ENCODE data around the gene ZNF556. TPM values are rescaled to one million over a fixed set of nuclear protein-coding genes. Genes with fewer than 3 reads are reported as not detected.

The ZNF556 gene
- total and polyA plus RNA-seq, 2 experiments from 2014 or later: not detected

GRCh38 chr19:2846180-2846894, 20.8 kb upstream of the ZNF556 start:
- Histone ChIP-seq H3K27me3 (ENCODE audit: insufficient read depth) (peaks cover 8% of the 10 kb centered on the region; the same call in 1 of the 2 replicates), H3K79me2 (replicated peaks; ENCODE audit: insufficient read depth) (peaks cover 24% of the 10 kb centered on the region), H3K9me2 (ENCODE audit: insufficient read depth) (no peaks in the 10 kb centered on the region), H3F3A (replicated peaks; ENCODE audit: low read depth) (no peaks in the 10 kb centered on the region), H3K27ac (ENCODE audit: low read depth) (no peak overlapping the region), H4K20me1 (replicated peaks; ENCODE audit: insufficient read depth) (peaks cover 4% of the 10 kb centered on the region), H3K4me2 (no peak overlapping the region), H2AFZ (no peak overlapping the region), H3K36me3 (ENCODE audit: insufficient read depth) (peaks cover 14% of the 10 kb centered on the region), H3K4me3 (no peak overlapping the region), H3K4me1 (ENCODE audit: insufficient read depth) (peaks cover 6% of the 10 kb centered on the region; the same call in 1 of the 2 replicates)
- H3K36me3 Mint-ChIP-seq (ENCODE audit: low read depth): peaks cover 68% of the 10 kb centered on the region
- TF ChIP-seq EZH2phosphoT487 (IDR thresholded peaks at IDR 0.05; ENCODE audit: unreplicated experiment) (no peak), ZNF331 (CRISPR knock-in tag; IDR thresholded peaks at IDR 0.05; ENCODE audit: low read depth) (no peak)
- H3K27ac Mint-ChIP-seq: no peak overlapping the region
- H3K4me1 Mint-ChIP-seq: peaks cover 5% of the 10 kb centered on the region
- peaks cover 9% of the 10 kb centered on the region for H3K27me3 Mint-ChIP-seq (ENCODE audit: insufficient read depth, low read depth, poor library complexity)
- H3K9me3 Mint-ChIP-seq: peaks cover 67% of the 10 kb centered on the region
- DNase-seq (ENCODE audit: low spot score) (no peak), ATAC-seq (no peak)
- no peak overlapping the region for H3K4me3 Mint-ChIP-seq

- H3K36me3 ChIP-seq (ENCODE audit: insufficient read depth): peaks cover 26% of the 10 kb centered on the region
- peaks cover 79% of the 10 kb centered on the region for H3K9me3 Mint-ChIP-seq
- DNase-seq (ENCODE audit: low spot score) (no peak), ATAC-seq (no peak)
- no peak overlapping the region for H3K4me2 ChIP-seq
- H3K4me1 Mint-ChIP-seq: peaks cover under 1% of the 10 kb centered on the region; the same call in 2 of the 3 replicates
- H4K20me1 ChIP-seq (replicated peaks; ENCODE audit: insufficient read depth): no peaks in the 10 kb centered on the region; the same call in 1 of the 2 replicates
- no peak overlapping the region for H3K4me3 ChIP-seq
- H3F3A ChIP-seq (replicated peaks; ENCODE audit: low read depth): no peaks in the 10 kb centered on the region
- peaks cover 75% of the 10 kb centered on the region for H3K36me3 Mint-ChIP-seq (ENCODE audit: low read depth)
- no peak overlapping the region for H2AFZ ChIP-seq
- H3K4me3 Mint-ChIP-seq: no peak overlapping the region
- peaks cover under 1% of the 10 kb centered on the region; the same call in 1 of the 2 replicates for H3K4me1 ChIP-seq (ENCODE audit: insufficient read depth)
- H3K27ac ChIP-seq (ENCODE audit: low read depth): no peak overlapping the region
- no peak for TF ChIP-seq EZH2 (IDR thresholded peaks at IDR 0.05; ENCODE audit: low read depth, unreplicated experiment)
- no peak for TF ChIP-seq EZH2phosphoT487 (IDR thresholded peaks at IDR 0.05; ENCODE audit: unreplicated experiment)
- TF ChIP-seq NANOG (IDR thresholded peaks at IDR 0.05; ENCODE audit: borderline replicate concordance): no peak
- no peak for TF ChIP-seq CREB1 (CRISPR knock-in tag; IDR thresholded peaks at IDR 0.05; ENCODE audit: low read depth)
- TF ChIP-seq CTCF (conservative IDR thresholded peaks at IDR 0.05; ENCODE audit: low read depth in 2 of 2): no peak
- no peak for TF ChIP-seq ZNF331 (CRISPR knock-in tag; IDR thresholded peaks at IDR 0.05; ENCODE audit: low read depth)
- TF ChIP-seq POLR2AphosphoS5 (IDR thresholded peaks at IDR 0.05; ENCODE audit: low read depth): no peak
- TF ChIP-seq ZNF462 (CRISPR knock-in tag; IDR thresholded peaks at IDR 0.05): no peak
- TF ChIP-seq JUNB (IDR thresholded peaks at IDR 0.05; ENCODE audit: unreplicated experiment): no peak
- TF ChIP-seq ETS1 (IDR thresholded peaks at IDR 0.05): no peak
- H3K27me3 Mint-ChIP-seq (ENCODE audit: insufficient read depth, low read depth, poor library complexity): peaks cover 4% of the 10 kb centered on the region
- H3K9me2 ChIP-seq (ENCODE audit: insufficient read depth): no peaks in the 10 kb centered on the region
- H3K27me3 ChIP-seq (ENCODE audit: insufficient read depth): peaks cover 3% of the 10 kb centered on the region; the same call in 1 of the 2 replicates
- H3K79me2 ChIP-seq (replicated peaks; ENCODE audit: insufficient read depth): peaks cover 22% of the 10 kb centered on the region
- no peak overlapping the region for H3K27ac Mint-ChIP-seq
Observed at GRCh38 chr19:2847507-2847906, 19.6 kb upstream of the ZNF556 start.

All from GM23338 (cell line).